SIG-M5 (cell line): ENCODE results near the gene TEX22.
"Not testable (repeated sequence)": the region's sequence is repeated elsewhere in the genome, so short reads cannot be mapped to it uniquely, and the experiment has no call there.

Experiments
- DNase-seq: peaks from one replicate; lab custom pipeline; 2025; lab: John Stamatoyannopoulos, UW

TEX22 gene, protein sequence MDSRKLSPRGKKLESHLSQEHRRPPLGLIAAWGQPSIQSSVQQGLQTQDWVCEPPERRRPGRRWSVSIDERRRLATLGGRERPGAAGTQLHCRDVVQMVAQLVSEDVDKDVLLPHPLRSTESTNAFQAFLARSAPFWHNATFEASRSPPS

DNA sequence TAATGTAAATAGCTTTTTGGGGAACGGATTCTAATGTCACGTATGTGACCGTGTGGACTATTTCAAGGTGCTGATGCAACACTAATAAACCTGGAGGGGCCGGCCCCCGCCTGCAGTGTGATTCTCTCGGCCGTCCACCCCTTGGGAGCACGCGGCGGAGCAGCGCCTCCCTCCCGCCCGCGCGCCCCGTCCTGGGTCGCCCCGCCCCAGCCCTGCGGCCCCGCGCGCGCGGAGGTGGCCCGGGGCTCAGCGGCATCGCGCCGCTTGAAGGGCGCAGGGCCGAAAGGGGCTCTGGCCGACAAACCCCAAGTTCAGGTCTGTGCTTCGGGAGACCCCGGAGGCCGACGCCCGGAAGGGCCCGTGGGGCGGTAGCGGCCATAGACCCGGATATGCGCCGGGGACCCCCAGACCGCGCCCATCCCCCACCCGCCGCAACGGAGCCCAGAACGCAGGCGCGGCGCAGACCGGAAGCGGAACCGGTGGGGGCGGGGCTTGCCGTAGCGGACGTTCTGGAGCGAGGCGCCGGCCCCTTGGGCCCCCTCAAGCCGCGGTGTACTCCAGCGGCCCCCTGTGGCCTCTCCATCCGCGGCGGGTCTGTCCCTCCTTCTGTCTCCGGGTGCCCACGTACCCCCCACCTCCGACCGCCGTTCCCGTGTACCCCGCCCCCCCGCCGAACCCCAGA, at the start of gene TEX22:
Gene TEX22 (plus strand): TSS at position 495 of the 682 bp plus-strand sequence. CDS start 803 bp downstream, outside the sequence.
- DNase-seq: peak; percentile 29

DNA sequence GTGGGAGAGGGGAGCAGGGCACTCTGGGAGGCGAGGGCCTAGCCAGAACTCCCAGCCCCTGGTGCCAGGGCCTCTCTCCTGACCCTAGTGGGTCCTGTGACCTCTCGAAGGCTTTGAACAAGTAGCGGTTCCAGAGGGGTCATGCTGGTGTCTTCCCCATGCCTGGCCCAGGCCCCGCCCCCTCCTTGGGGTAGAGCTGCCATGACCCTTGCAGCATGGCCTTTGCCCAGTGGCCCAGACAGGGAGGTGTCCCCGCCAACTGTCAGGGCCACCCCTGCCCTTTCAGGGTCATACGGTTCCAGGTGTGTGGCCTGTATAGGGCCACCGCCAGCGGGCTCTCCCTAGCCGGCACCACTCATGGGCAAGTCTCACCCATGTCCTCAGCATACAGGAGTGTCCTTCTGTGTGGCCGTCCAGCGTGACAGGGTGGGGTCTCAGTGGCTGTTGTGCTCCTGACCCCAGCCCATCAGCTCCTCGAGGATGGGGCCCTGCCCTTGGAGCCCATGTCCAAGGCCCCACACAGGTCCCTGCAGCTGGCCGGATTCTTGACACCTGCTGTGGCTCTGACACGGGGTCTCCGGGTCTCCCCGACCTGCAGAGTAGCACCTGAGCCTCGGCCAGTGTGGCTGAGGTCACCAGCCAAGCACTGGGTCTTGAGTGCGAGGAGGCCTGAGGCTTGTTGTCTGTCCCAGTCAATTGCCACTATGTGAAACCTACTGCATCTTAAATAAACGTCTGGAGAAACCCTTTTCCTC, 49.2 kb upstream of the TEX22 start:
- no peak for DNase-seq

DNA sequence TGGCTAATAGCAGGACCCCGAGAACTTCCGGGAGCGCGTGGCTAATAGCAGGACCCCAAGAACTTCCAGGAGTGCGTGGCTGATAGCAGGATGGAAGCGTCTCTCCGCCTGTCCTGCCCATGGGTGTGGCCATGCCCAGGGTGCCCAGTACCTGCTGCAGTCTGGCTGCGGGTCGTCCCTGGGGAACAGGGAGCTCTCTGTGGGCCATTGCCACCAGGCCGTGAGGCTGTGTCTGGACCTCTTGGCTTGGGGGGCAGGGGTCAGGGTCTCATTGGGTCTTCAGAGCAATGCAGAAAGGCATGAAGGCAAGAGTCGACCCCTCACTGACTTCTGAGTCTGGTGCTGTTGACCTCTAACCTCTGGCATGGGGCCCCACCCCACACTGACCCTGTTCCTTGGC, 48.3 kb upstream of the TEX22 start:
- no peak for DNase-seq

DNA sequence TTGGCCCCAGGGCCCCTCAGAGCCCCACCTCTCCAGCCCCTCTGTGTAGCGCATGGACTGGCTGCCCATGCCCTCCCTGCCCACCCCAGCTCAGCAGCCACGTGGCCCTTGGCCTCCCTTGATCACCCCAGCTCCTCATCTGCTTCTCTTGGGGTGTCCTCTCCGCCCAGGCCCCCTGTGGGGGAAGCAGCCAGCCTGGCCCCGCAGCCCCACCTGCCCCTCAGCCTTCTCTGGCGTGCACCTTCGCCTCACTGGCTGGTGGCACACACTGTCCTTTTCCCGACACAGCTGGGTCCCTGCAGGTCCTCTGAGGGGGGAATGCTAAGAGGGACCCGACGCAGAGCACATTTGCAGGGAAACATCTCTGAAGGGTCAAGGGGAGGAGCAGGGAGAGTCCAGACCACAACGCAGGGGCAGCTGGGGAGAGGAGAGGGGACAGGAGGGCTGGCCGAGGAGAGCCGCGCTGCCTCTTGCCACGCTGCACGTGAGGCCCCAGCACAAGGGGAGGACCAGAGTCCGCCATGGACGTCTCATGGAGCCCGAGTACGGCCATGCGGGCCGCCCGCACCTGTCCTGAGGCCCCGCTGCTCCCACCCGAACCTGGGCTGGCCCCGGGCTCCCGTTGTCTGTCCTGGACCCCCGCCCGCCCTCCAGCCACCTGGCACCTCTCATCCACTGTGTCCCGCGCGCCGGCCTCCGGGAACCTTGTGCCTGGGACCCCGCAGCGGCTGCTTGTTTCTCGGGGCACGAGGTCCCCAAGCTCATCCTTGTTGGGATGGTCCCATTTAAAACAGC, 47.7 kb upstream of the TEX22 start:
- DNase-seq: no peak

DNA sequence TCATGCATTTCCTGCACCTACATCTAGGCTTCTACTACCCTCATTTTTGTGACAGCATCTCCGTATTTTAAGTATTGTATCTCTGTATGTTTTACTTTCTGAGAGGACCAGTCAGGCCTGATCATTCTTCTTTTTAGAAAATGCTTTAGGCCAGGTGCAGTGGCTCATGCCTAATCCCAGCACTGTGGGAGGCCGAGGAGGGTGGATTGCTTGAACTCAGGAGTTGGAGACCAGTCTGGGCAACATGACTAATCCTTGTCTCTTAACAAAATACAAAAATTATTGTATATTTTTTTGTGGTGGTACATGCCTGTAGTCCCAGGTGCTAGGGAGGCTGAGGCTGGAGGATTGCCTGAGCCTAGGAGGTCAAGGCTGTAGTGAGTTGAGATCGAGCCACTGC, 46.9 kb upstream of the TEX22 start:
- no peak for DNase-seq

DNA sequence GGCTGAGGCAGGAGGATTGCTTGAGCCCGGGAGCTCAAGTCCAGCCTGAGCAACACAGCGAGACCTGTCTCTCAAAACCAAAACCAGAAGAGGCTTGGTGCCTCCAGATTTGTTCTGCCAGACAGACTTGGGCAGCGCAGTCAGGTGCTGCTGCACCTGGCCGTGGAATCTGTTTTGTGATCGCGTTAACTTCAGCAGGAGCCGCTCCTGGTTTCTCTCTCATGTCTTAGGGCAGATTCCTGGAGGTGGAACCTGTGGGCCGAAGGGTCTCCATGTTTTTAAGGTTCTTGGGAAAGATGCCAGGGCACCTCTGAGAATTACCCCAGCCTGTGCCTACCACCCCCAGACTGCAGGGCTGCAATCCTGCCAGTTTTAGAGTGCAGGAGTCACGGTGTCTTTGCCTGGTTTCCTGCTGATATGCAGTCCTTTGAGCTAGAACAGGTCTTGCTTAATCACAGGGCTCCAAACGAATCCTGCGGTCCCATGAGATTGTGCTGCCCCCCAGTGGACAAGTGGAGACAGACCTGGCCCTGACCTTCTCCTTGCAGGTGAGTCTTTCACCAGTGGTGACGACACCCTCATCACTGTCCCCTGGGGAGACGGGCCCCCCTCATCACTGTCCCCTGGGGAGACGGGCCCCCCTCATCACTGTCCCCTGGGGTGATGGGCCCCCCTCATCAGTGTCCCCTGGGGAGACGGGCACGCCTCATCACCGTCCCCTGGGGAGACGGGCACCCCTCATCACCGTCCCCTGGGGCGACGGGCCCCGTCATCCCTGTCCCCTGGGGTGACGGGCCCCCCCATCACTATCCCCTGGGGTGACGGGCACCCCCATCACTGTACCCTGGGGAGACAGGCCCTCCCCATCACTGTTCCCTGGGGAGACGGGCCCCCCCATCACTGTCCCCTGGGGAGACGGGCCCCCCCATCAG, 46.2 kb upstream of the TEX22 start:
- DNase-seq: peak; percentile 47

DNA sequence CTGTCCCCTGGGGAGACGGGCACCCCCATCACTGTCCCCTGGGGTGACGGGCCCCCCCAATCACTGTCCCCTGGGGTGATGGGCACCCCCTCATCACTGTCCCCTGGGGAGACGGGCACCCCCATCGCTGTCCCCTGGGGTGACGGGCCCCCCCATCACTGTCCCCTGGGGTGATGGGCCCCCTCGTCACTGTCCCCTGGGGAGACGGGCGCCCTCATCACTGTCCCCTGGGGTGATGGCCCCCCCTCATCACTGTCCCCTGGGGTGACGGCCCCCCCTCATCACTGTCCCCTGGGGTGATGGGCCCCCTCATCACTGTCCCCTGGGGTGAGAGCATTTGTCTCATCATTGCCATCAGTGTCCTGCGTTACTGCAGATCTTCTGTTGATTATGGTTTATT, 45.2 kb upstream of the TEX22 start:
- DNase-seq: no peak

DNA sequence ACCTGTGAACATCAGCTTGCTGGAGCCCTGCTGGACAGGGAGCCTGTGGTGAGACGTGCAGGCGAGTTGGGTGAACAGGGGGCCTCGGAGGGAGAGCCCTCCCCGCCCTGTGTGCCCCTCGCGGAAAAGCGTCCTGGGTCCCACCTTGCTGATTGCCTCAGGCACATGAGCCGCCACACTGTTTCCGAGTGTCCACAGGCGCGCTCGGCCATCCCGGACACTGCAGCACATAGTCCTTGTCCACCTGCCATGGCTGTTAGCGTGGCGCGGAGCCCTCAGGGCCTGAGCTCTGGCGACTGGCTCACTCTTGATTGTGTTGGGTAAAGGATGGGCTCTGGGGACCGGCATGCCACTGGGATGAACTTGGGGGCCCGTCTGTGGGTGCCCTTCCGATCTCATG, 43.8 kb upstream of the TEX22 start:
- no peak for DNase-seq

DNA sequence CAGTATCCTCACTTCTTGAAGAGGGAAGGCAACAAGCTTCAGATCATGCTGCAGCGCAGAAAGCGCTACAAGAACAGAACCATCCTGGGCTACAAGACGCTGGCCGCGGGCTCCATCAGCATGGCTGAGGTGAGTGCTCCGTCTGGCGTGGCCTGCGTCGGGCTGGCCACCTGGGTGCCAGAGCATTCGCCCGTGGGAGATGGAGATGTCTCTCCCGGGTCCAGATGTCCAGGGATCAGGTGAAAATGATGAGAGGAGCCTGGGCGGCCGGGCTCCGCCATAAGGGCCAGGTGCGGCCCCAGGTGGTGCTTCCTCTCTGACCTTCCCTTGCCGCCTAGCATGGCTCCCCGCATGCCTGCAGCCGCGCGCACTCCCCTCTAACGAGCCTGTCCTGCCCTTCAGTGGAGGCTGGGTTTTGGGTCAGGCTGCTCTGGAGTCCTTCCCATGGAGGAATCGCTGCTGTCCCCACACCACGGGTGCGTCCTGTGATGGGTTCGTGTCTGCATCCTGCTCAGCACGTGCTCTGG, 43.2 kb upstream of the TEX22 start:
- no peak for DNase-seq

DNA sequence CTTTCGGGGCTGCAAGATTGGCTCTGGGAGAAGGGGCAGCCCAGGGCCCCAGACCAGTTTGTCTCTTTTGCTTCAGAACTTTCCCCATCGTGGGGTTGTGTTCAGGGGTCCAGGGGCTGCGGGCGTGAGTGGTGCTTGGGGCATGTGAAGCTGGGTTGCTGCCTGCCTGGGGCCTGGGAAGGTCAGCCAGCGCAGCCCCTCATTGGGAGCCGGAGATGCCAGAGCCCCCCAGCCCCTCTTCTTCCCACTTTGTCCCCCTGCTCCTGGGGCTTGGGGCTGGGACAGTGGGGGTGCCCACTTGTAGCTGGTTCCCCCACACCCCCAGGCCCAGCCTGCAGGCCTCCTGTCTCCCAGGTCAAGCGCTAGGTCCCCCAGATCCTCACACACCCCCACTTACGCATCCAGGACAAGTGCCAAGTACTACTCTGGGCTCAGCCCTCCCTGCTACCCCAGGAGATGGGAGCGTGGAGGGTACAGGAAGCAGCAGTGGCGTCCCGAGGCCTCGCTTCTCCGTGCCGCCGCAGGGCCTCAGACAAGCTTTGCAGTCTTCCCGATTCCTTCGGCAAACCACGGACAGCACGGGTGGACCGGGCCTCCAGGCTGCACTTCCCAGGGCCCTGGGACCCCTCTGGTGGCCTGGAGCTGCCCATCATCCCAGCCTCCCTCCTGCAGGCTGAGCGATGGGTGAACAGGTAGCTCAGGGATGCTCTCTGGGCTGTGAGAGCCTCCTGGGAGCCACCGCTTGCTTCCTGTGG, 42.3 kb upstream of the TEX22 start:
- no peak for DNase-seq

DNA sequence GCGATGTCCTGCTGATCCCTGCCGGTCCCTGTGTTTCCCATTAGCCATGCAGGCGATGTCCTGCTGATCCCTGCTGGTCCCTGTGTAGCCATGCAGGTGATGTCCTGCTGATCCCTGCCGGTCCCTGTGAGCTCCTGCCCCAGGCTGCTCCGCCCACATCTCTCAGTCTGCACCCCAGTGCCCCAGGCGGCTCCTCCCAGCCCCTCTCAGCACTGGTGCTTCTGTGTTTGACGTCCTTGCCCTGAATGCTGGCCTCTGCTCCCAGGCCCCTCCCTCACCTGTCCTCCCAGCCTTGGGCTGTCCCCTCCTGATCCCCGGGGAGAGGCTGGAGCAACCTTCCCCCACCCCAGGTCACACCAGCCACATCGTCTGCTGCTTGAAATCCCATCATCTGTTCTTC, 41.4 kb upstream of the TEX22 start:
- DNase-seq: no peak

DNA sequence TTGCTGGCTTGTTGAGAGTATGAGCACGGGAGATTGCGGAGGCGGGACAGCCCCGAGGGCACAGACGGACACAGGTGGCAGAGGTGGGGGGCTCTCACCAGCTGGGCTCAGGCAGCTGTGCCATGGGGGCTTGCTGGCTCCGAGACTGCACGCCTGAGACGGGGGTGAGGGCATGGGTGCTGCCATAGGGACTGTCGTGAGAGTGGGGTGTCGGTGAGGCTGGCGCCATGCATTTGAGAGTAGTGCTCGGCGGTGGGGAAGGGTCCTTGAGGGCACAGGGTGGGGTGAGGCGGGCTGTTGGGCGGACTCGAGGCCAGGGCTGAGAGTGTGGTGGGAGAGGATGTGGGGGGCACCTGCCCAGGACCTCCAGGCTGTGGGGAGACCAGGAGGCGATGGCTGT, 40.7 kb upstream of the TEX22 start:
- DNase-seq: no peak

DNA sequence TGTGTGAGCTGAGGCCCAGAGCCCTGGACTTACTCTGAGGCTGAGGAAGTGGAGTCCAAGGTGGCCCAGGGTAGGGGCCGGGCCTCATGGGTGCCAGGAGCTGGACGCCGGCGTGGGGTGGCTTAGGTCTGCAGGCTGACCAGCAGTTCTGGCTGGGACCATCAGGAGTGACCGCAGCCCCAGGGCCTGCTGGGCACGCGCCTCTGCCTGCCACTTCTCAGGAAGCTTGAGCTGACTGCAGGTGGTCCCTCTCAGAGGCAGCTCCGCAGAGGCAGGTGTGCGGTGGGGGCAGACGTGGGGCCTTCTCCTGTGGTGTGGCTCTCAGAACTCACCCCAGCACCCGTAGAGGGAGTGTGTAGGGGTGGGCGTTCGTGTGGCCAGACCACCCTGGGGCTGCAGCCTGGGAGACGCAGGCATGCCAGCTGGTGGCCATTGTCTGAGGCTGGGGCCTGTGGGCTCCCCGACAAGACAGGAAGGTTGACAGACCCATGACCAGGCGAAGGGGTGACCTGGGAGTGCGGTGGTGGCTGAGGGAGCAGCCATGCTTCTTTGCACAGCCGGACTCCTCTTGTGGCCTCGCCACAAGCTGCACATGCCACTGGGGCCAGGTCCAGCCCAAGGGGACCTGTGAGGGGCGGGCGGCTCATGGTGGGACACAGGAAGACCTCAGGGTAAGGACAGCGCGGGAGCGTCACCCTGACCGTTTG, 40.0 kb upstream of the TEX22 start:
- DNase-seq: no peak

DNA sequence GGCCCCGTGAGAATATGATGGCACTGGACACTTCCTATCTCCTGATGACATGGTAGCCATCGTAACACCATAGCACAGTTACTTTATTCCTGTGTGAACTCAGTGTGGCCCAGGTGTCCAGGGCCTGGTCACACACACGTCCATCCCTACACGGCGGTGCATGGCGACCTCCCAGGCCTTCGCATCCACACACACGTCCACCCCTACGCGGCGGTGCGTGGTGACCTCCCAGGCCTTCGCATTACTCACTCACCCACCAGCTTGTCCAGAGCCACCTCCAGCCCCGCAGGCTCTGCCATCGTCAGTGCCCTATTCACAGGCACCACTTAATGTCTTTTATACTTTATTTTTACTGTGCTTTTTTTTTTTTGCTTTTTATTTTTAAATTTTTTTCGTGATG, 39.4 kb upstream of the TEX22 start:
- no peak for DNase-seq

DNA sequence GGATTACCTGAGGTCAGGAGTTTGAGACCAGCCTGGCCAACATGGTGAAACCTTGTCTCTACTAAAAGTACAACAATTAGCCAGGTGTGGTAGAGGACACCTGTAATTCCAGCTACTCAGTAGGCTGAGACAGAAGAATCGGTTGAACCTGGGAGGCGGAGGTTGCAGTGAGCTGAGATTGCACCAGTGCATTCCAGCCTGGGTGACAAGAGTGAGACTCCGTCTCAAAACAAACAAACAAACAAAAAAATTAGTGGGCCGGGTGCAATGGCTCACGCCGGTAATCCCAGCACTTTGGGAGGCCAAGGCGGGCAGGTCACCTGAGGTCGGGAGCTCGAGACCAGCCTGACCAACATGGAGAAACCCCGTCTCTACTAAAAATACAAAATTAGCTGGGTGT, 36.9 kb upstream of the TEX22 start:
- DNase-seq: not testable (repeated sequence)

DNA sequence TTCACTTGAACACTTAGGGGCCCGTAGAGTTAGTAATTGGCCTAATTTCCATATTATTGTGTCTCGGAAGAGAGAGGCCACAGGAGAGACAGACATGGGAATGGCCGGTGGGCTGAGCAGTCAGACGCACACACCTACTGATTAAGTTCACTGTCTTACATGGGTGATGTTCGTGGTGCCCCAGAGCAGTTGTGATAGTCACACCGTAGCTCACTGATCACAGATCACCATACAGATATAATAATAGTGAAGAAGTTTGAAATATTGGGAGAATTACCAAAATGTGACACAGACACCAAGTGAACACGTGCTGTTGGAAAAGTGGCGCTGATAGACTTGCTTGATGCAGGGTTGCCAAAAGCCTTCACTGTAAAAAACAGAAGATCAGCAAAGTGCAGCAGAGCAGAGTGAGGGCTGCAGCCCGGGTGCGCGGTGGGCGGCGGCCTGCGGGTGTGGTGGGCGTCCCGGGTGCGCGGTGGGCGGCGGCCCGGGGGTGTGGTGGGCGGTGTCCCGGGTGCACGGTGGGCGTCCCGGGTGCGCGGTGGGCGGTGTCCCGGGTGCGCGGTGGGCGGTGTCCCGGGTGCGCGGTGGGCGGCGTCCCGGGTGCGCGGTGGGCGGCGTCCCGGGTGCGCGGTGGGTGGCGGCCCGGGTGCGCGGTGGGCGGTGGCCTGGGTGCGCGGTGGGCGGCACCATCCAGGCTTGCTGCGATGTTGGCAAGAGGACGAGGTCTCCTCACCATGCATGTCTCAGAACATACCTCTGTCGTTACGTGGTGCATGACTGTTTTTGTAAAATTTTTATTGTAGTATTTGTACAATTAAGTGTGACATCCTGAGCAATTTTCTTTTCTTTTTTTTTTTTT, 34.3 kb upstream of the TEX22 start:
- DNase-seq: no peak

DNA sequence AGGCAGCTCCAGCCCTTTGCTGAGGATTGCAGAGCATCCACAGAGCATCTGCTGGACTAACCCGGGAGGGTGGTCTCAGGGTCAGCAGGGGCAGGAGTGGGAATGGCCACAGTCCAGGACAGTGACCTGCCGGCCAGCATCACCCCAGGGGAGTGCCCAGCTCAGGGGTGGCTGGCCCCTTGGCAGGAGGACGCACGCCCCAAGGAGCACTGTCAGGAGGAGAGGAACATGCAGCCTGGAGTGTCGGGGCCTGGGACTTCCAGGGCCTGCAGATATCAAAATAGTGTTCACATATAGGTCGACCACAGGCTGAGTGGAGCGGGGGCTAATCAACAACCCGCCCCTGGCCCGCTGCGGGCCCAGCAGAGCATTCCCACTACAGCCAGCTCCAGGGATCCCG, 33.2 kb upstream of the TEX22 start:
- DNase-seq: no peak

DNA sequence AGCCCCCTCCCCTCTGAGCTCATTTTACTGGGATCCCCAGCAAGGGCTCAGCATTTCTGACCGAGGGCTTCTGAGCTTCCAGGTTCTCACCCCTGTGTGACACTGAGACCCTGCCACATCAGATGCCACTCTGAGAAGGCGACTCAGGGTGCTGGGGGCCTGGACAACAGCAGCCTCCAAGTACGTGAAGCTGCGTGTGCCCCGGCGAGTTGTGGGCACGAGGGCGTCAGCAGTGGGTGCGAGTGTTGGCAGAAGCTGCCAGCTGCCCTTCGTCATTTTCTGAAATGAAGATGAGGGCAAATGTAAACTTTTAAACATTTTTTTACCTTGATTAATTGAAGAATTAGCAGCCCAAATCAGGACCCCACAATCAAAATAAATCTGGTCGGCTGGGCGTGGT, 32.7 kb upstream of the TEX22 start:
- no peak for DNase-seq
